ENCODE data around the gene OR52R1.

The OR52R1 gene

DNA sequence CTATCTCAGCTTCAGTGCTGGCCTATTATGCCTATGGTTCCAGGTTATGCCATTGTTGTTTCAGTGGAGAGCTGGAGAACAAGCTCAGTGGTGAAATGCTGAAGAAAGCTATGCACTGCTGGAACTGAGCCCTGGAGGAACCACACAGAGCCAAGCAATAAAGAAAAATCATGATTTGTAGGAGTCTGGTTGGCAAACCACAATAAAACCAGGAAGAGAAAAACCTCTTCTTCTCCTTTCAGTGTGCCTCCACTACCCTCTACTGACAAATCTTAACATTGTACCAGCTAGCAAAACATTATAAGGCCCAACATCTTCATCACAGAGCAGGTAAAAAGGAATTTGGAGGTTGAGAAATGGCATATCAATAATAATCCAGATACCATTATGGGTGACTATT, 22.2 kb upstream of the OR52R1 start:
- DNase-seq = no peak
- H3K9ac ChIP-seq (ENCODE audit: low read length) = no peak overlapping the region
- H3K36me3 ChIP-seq (replicated peaks; ENCODE audit: insufficient read depth, low read length) = no peaks in the 10 kb centered on the region
- no peaks in the 10 kb centered on the region for H3K79me2 ChIP-seq (ENCODE audit: low read length)
- H3K27ac ChIP-seq (ENCODE audit: low read length) = no peak overlapping the region
- H2AFZ ChIP-seq (ENCODE audit: low read length) = no peak overlapping the region
- no peaks in the 10 kb centered on the region for H3K4me1 ChIP-seq (ENCODE audit: low read length)
- no peaks in the 10 kb centered on the region for H3F3A ChIP-seq (ENCODE audit: insufficient read depth, low read length)
- no peaks in the 10 kb centered on the region for H3K9me3 ChIP-seq (replicated peaks; ENCODE audit: insufficient read depth, low read length)
- H3K27me3 ChIP-seq (replicated peaks; ENCODE audit: insufficient read depth, low read length) = no peaks in the 10 kb centered on the region
- H3K9me2 ChIP-seq (replicated peaks; ENCODE audit: insufficient read depth, low read length) = no peaks in the 10 kb centered on the region
- no peaks in the 10 kb centered on the region for H4K20me1 ChIP-seq (ENCODE audit: insufficient read depth, low read length)
- H3K4me2 ChIP-seq (ENCODE audit: low read depth, low read length) = no peak overlapping the region
- H3K4me3 ChIP-seq (ENCODE audit: low read length) = no peak overlapping the region
- TF ChIP-seq EZH2phosphoT487 (IDR thresholded peaks at IDR 0.05; ENCODE audit: low read length) = no peak
- TF ChIP-seq EZH2 (optimal IDR thresholded peaks at IDR 0.05; ENCODE audit: low read depth, low read length) = no peak
- TF ChIP-seq, protein P1, sequence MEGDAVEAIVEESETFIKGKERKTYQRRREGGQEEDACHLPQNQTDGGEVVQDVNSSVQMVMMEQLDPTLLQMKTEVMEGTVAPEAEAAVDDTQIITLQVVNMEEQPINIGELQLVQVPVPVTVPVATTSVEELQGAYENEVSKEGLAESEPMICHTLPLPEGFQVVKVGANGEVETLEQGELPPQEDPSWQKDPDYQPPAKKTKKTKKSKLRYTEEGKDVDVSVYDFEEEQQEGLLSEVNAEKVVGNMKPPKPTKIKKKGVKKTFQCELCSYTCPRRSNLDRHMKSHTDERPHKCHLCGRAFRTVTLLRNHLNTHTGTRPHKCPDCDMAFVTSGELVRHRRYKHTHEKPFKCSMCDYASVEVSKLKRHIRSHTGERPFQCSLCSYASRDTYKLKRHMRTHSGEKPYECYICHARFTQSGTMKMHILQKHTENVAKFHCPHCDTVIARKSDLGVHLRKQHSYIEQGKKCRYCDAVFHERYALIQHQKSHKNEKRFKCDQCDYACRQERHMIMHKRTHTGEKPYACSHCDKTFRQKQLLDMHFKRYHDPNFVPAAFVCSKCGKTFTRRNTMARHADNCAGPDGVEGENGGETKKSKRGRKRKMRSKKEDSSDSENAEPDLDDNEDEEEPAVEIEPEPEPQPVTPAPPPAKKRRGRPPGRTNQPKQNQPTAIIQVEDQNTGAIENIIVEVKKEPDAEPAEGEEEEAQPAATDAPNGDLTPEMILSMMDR (IDR thresholded peaks at IDR 0.05; ENCODE audit: low read length) = peak; percentile 39; the same call in 1 of the 2 replicates

- Histone ChIP-seq H3K36me3 (replicated peaks; ENCODE audit: insufficient read depth, low read length) (no peaks in the 10 kb centered on the region), H3K9me3 (replicated peaks; ENCODE audit: insufficient read depth, low read length) (no peaks in the 10 kb centered on the region), H3K4me2 (ENCODE audit: low read depth, low read length) (no peak overlapping the region), H3K9ac (ENCODE audit: low read length) (no peak overlapping the region), H3K79me2 (ENCODE audit: low read length) (no peaks in the 10 kb centered on the region), H3K27me3 (replicated peaks; ENCODE audit: insufficient read depth, low read length) (no peaks in the 10 kb centered on the region), H3K4me1 (ENCODE audit: low read length) (no peaks in the 10 kb centered on the region), H3K27ac (ENCODE audit: low read length) (no peak overlapping the region), H4K20me1 (ENCODE audit: insufficient read depth, low read length) (no peaks in the 10 kb centered on the region), H3K9me2 (replicated peaks; ENCODE audit: insufficient read depth, low read length) (no peaks in the 10 kb centered on the region), H2AFZ (ENCODE audit: low read length) (no peak overlapping the region), H3F3A (ENCODE audit: insufficient read depth, low read length) (no peaks in the 10 kb centered on the region), H3K4me3 (ENCODE audit: low read length) (no peak overlapping the region)
- no peak for DNase-seq
- TF ChIP-seq EZH2phosphoT487 (IDR thresholded peaks at IDR 0.05; ENCODE audit: low read length) (no peak), EZH2 (optimal IDR thresholded peaks at IDR 0.05; ENCODE audit: low read depth, low read length) (no peak)
Measured at GRCh38 chr11:4825132-4825531, 21.0 kb upstream of the OR52R1 start.

- Histone ChIP-seq H3K4me1 (ENCODE audit: low read length) (no peaks in the 10 kb centered on the region), H3K9me3 (replicated peaks; ENCODE audit: insufficient read depth, low read length) (no peaks in the 10 kb centered on the region), H3K4me3 (ENCODE audit: low read length) (no peak within 1 kb of the TSS), H3K9ac (ENCODE audit: low read length) (no peak within 1 kb of the TSS), H4K20me1 (ENCODE audit: insufficient read depth, low read length) (no peaks in the 10 kb centered on the region), H3K9me2 (replicated peaks; ENCODE audit: insufficient read depth, low read length) (no peaks in the 10 kb centered on the region), H3K4me2 (ENCODE audit: low read depth, low read length) (no peak within 1 kb of the TSS), H3K27ac (ENCODE audit: low read length) (no peak within 1 kb of the TSS), H3K36me3 (replicated peaks; ENCODE audit: insufficient read depth, low read length) (no peaks in the 10 kb centered on the region), H2AFZ (ENCODE audit: low read length) (no peak within 1 kb of the TSS), H3K79me2 (ENCODE audit: low read length) (no peaks in the 10 kb centered on the region), H3F3A (ENCODE audit: insufficient read depth, low read length) (no peaks in the 10 kb centered on the region), H3K27me3 (replicated peaks; ENCODE audit: insufficient read depth, low read length) (no peaks in the 10 kb centered on the region)
- DNase-seq = no peak
- TF ChIP-seq EZH2 (optimal IDR thresholded peaks at IDR 0.05; ENCODE audit: low read depth, low read length) (no peak), EZH2phosphoT487 (IDR thresholded peaks at IDR 0.05; ENCODE audit: low read length) (no peak)
- TF ChIP-seq, protein P1 (IDR thresholded peaks at IDR 0.05; ENCODE audit: low read length) = no peak
Measured at GRCh38 chr11:4821021-4821420, 16.8 kb upstream of the OR52R1 start, which contains the start of gene OR51F2. Gene OR51F2 (plus strand): TSS chr11:4821321. CDS start chr11:4821422, 101 bp downstream.

- H3K9ac ChIP-seq (ENCODE audit: low read length) = no peak overlapping the region
- no peaks in the 10 kb centered on the region for H3K9me3 ChIP-seq (replicated peaks; ENCODE audit: insufficient read depth, low read length)
- no peak for DNase-seq
- no peak overlapping the region for H3K4me2 ChIP-seq (ENCODE audit: low read depth, low read length)
- H3K9me2 ChIP-seq (replicated peaks; ENCODE audit: insufficient read depth, low read length) = no peaks in the 10 kb centered on the region
- no peak overlapping the region for H2AFZ ChIP-seq (ENCODE audit: low read length)
- H3K4me3 ChIP-seq (ENCODE audit: low read length) = no peak overlapping the region
- no peaks in the 10 kb centered on the region for H4K20me1 ChIP-seq (ENCODE audit: insufficient read depth, low read length)
- TF ChIP-seq EZH2 (optimal IDR thresholded peaks at IDR 0.05; ENCODE audit: low read depth, low read length) (no peak), EZH2phosphoT487 (IDR thresholded peaks at IDR 0.05; ENCODE audit: low read length) (no peak)
- TF ChIP-seq, protein P1 (IDR thresholded peaks at IDR 0.05; ENCODE audit: low read length) = no peak
- no peak overlapping the region for H3K27ac ChIP-seq (ENCODE audit: low read length)
- H3K4me1 ChIP-seq (ENCODE audit: low read length) = no peaks in the 10 kb centered on the region
- H3F3A ChIP-seq (ENCODE audit: insufficient read depth, low read length) = no peaks in the 10 kb centered on the region
- H3K79me2 ChIP-seq (ENCODE audit: low read length) = no peaks in the 10 kb centered on the region
- H3K36me3 ChIP-seq (replicated peaks; ENCODE audit: insufficient read depth, low read length) = no peaks in the 10 kb centered on the region
- no peaks in the 10 kb centered on the region for H3K27me3 ChIP-seq (replicated peaks; ENCODE audit: insufficient read depth, low read length)
Measured at GRCh38 chr11:4809246-4809645, 5.1 kb upstream of the OR52R1 start.
